Trophoblast cell (in vitro differentiated cells and primary cell): ENCODE results near the gene CBX7.

Experiments used
- DNase-seq, 2 donors: peaks; one replicate each; pipeline ENCODE4 v3.0.0-alpha.2; 2016
- H2AFZ ChIP-seq: 2 replicates; pipeline ENCODE4 v1.6.1; 2013; ENCODE audit warnings: low read length, moderate library complexity, mild to moderate bottlenecking; ENCODE audit not compliant: insufficient read depth, poor library complexity
- H2AK5ac ChIP-seq: 2 replicates; pipeline ENCODE4 v1.6.1; 2013; ENCODE audit warnings: mild to moderate bottlenecking, low read length
- H2BK120ac ChIP-seq: 2 replicates; pipeline ENCODE4 v1.6.1; 2013; ENCODE audit warnings: low read length, mild to moderate bottlenecking, moderate library complexity; ENCODE audit not compliant: insufficient read depth, poor library complexity
- H2BK12ac ChIP-seq: 2 replicates; pipeline ENCODE4 v1.6.1; 2013; ENCODE audit warnings: mild to moderate bottlenecking, low read length, moderate library complexity
- H2BK5ac ChIP-seq: 2 replicates; pipeline ENCODE4 v1.6.1; 2013; ENCODE audit warnings: low read length, low read depth, moderate library complexity, mild to moderate bottlenecking; ENCODE audit not compliant: poor library complexity
- H3K14ac ChIP-seq: 2 replicates; pipeline ENCODE4 v1.6.1; 2013; ENCODE audit warnings: mild to moderate bottlenecking, low read length
- H3K18ac ChIP-seq: 2 replicates; pipeline ENCODE4 v1.6.1; 2013; ENCODE audit warnings: mild to moderate bottlenecking, low read length
- H3K23ac ChIP-seq: 2 replicates; pipeline ENCODE4 v1.6.1; 2013; ENCODE audit warnings: low read length
- H3K27ac ChIP-seq: 2 replicates; pipeline ENCODE4 v1.5.1; 2013; ENCODE audit warnings: low read depth, mild to moderate bottlenecking, inconsistent platforms, low read length, moderate library complexity
- H3K27me3 ChIP-seq: 2 replicates; pipeline ENCODE4 v1.6.1; 2013; ENCODE audit warnings: inconsistent platforms, mild to moderate bottlenecking, low read length, moderate library complexity; ENCODE audit not compliant: insufficient read depth
- H3K36me3 ChIP-seq, 2 experiments: 1 replicate in 1 of 2; 2 replicates in 1 of 2; pipeline ENCODE4 v1.6.1; 2013; ENCODE audit warnings: low read length in 2 of 2, mild to moderate bottlenecking in 2 of 2, moderate library complexity in 1 of 2; ENCODE audit not compliant: insufficient read depth in 2 of 2, control insufficient read depth in 1 of 2
- H3K4ac ChIP-seq: 2 replicates; pipeline ENCODE4 v1.6.1; 2013; ENCODE audit warnings: low read depth, mild to moderate bottlenecking, low read length, moderate library complexity
- H3K4me1 ChIP-seq, 2 experiments: 1 replicate in 1 of 2; 2 replicates in 1 of 2; pipeline ENCODE4 v1.6.1; 2013; ENCODE audit warnings: low read length in 2 of 2, mild to moderate bottlenecking in 2 of 2, moderate library complexity in 1 of 2; ENCODE audit not compliant: insufficient read depth in 2 of 2, control insufficient read depth in 1 of 2
- H3K4me2 ChIP-seq: 2 replicates; pipeline ENCODE4 v1.6.1; 2013; ENCODE audit warnings: inconsistent platforms, mild to moderate bottlenecking, low read length, moderate library complexity
- H3K4me3 ChIP-seq: 2 replicates; pipeline ENCODE4 v1.5.1; 2013; ENCODE audit warnings: mild to moderate bottlenecking, low read depth, low read length, inconsistent platforms
- H3K79me1 ChIP-seq: one replicate; pipeline ENCODE4 v1.6.1; 2013; ENCODE audit warnings: low read length
- H3K79me2 ChIP-seq: 2 replicates; pipeline ENCODE4 v1.6.1; 2013; ENCODE audit warnings: low read length, mild to moderate bottlenecking; ENCODE audit not compliant: control insufficient read depth, insufficient read depth, poor library complexity
- H3K9ac ChIP-seq: 2 replicates; pipeline ENCODE4 v1.6.1; 2013; ENCODE audit warnings: mild to moderate bottlenecking, low read length
- H3K9me3 ChIP-seq: 2 replicates; pipeline ENCODE4 v1.6.1; 2013; ENCODE audit warnings: low read depth, mild to moderate bottlenecking, control low read depth, inconsistent platforms, low read length; ENCODE audit not compliant: insufficient read depth
- H4K12ac ChIP-seq: 2 replicates; pipeline ENCODE4 v1.6.1; 2013; ENCODE audit warnings: low read depth, mild to moderate bottlenecking, low read length, moderate library complexity
- H4K8ac ChIP-seq: 2 replicates; pipeline ENCODE4 v1.6.1; 2013; ENCODE audit warnings: low read depth, mild to moderate bottlenecking, low read length, moderate library complexity
- H4K91ac ChIP-seq: one replicate; pipeline ENCODE4 v1.6.1; 2013; ENCODE audit warnings: low read depth, mild to moderate bottlenecking, low read length, moderate library complexity
- WGBS: extraction: QIAGEN DNeasy Blood & Tissue Kit; methylation state at CpG from one replicate; pipeline ENCODE4 v1.1.7; 2013; ENCODE audit warnings: missing lambda C conversion rate; ENCODE audit not compliant: insufficient read length, insufficient coverage; ENCODE audit errors: extremely low coverage; 5-methylcytosine and 5-hydroxymethylcytosine counted together

CBX7 gene

DNA sequence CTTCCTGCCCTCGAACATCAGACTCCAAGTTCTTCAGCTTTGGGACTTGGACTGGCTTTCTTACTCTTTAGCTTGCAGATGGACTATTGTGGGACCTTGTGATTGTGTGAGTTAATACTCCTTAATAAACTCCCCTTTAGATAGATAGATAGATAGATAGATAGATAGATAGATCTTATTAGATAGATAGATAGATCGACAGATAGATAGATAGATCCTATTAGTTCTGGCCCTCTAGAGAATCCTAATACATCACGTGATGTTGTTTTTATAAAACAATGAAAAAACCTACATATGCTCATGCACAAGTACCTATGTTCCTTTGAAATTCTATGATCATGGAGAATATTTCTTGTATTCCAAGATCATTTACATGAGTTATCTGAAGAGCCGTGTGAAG lies 31.5 kb downstream of the CBX7 start:
- Histone ChIP-seq H2BK5ac (no peak overlapping the region), H3K4me1 (peaks cover 0 to 4% of the 10 kb centered on the region in 2 experiments), H4K8ac (no peak overlapping the region), H3K18ac (no peak overlapping the region), H2BK120ac (no peak overlapping the region), H3K27me3 (no peaks in the 10 kb centered on the region), H4K91ac (no peak overlapping the region), H3K27ac (no peak overlapping the region), H3K9me3 (peaks cover 2% of the 10 kb centered on the region), H3K4ac (no peak overlapping the region), H3K36me3 (no peaks in the 10 kb centered on the region), H3K9ac (no peak overlapping the region), H3K14ac (no peak overlapping the region), H3K4me3 (no peak overlapping the region), H3K79me1 (no peaks in the 10 kb centered on the region), H4K12ac (no peak overlapping the region), H3K23ac (no peak overlapping the region), H2AFZ (no peak overlapping the region), H3K79me2 (no peaks in the 10 kb centered on the region), H3K4me2 (no peak overlapping the region), H2BK12ac (no peak overlapping the region), H2AK5ac (no peak overlapping the region)
- no peak for DNase-seq
- WGBS: no CpG with 5 or more reads among the region's 4 CpGs

GRCh38 chr22:39117585-39118191 lies 34.8 kb downstream of the CBX7 start:
- no CpG with 5 or more reads among the region's 14 CpGs for WGBS
- H3K9ac ChIP-seq: no peak overlapping the region
- peaks cover 0 to 1% of the 10 kb centered on the region in 2 experiments for H3K4me1 ChIP-seq
- no peak overlapping the region for H2BK12ac ChIP-seq
- no peak overlapping the region for H3K23ac ChIP-seq
- no peak overlapping the region for H4K91ac ChIP-seq
- H3K4ac ChIP-seq: no peak overlapping the region
- peak in 1 of 2 donors; percentile 37 for DNase-seq
- no peak overlapping the region for H3K4me3 ChIP-seq
- H3K36me3 ChIP-seq: no peaks in the 10 kb centered on the region
- no peak overlapping the region for H2AFZ ChIP-seq
- H3K4me2 ChIP-seq: no peak overlapping the region
- H2BK120ac ChIP-seq: no peak overlapping the region
- no peak overlapping the region for H4K12ac ChIP-seq
- no peak overlapping the region for H2BK5ac ChIP-seq
- no peak overlapping the region for H2AK5ac ChIP-seq
- H3K79me1 ChIP-seq: no peaks in the 10 kb centered on the region
- H3K9me3 ChIP-seq: no peaks in the 10 kb centered on the region
- H3K18ac ChIP-seq: no peak overlapping the region
- no peaks in the 10 kb centered on the region for H3K79me2 ChIP-seq
- no peaks in the 10 kb centered on the region for H3K27me3 ChIP-seq
- no peak overlapping the region for H3K27ac ChIP-seq
- no peak overlapping the region for H3K14ac ChIP-seq
- no peak overlapping the region for H4K8ac ChIP-seq

DNA sequence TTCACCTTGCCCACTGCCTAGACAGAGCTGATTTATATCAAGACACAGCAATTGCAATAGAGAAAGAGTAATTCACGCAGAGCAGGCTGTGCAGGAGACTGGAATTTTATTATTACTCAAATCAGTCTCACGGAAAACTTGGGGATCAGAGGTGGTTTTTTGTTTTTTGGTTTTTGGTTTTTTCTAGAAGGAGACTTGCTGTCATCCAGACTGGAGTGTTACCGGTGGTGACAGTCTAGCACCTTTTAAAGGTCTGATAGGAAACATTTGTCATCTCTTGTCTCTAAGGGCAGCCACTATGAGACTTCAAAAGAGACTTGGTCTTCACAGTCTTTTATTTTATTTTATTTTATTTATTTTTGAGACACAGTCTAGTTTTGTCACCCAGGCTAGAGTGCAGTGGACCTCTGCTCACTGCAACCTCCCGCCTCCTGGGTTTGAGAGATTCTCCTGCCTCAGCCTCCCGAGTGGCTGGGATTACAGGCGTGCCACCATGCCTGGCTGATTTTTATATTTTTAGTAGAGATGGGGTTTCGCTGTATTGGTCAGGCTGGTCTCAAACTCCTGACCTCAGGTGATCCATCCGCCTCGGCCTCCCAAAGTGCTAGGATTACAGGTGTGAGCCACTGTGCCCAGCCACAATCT lies 36.4 kb downstream of the CBX7 start:
- Histone ChIP-seq H3K27me3 (no peaks in the 10 kb centered on the region), H4K8ac (no peak overlapping the region), H3K79me1 (peaks cover 4% of the 10 kb centered on the region), H3K36me3 (no peaks in the 10 kb centered on the region), H2AK5ac (no peak overlapping the region), H3K4me3 (no peak overlapping the region), H2BK120ac (no peak overlapping the region), H3K14ac (no peak overlapping the region), H4K12ac (no peak overlapping the region), H4K91ac (no peak overlapping the region), H3K9ac (no peak overlapping the region), H3K23ac (no peak overlapping the region), H3K27ac (no peak overlapping the region), H3K4me2 (no peak overlapping the region), H3K18ac (no peak overlapping the region), H2BK12ac (no peak overlapping the region), H3K79me2 (peaks cover 2% of the 10 kb centered on the region), H3K4me1 (peaks cover 4 to 5% of the 10 kb centered on the region in 2 experiments), H2AFZ (no peak overlapping the region), H2BK5ac (no peak overlapping the region), H3K4ac (no peak overlapping the region), H3K9me3 (no peaks in the 10 kb centered on the region)
- WGBS: no CpG with 5 or more reads among the region's 9 CpGs
- DNase-seq: no peak

GRCh38 chr22:39115570-39115969 lies 36.9 kb downstream of the CBX7 start:
- Histone ChIP-seq H3K27ac (no peak overlapping the region), H3K23ac (no peak overlapping the region), H3K79me2 (peaks cover 2% of the 10 kb centered on the region), H3K79me1 (peaks cover 7% of the 10 kb centered on the region), H4K8ac (no peak overlapping the region), H3K4me3 (no peak overlapping the region), H3K36me3 (no peaks in the 10 kb centered on the region), H3K9ac (no peak overlapping the region), H4K12ac (no peak overlapping the region), H4K91ac (no peak overlapping the region), H2AFZ (no peak overlapping the region), H2BK5ac (no peak overlapping the region), H3K18ac (no peak overlapping the region), H2AK5ac (no peak overlapping the region), H3K4ac (no peak overlapping the region), H3K9me3 (no peaks in the 10 kb centered on the region), H2BK12ac (no peak overlapping the region), H3K4me1 (peaks cover 5 to 9% of the 10 kb centered on the region in 2 experiments), H3K14ac (no peak overlapping the region), H3K4me2 (no peak overlapping the region), H3K27me3 (no peaks in the 10 kb centered on the region), H2BK120ac (no peak overlapping the region)
- DNase-seq: no peak
- WGBS: no CpG with 5 or more reads among the region's 2 CpGs
